GM23248 (cell line): ENCODE results near the gene RAB23. TPM values are rescaled to one million over a fixed set of nuclear protein-coding genes. Genes with fewer than 3 reads are reported as not detected.

Experiments
- DNase-seq: peaks from one replicate; pipeline ENCODE4 v3.0.0-alpha.2; 2015
- H2AFZ ChIP-seq: fragments of 200-600 bp; sonication (generic); 2 replicates; pipeline ENCODE4 v1.6.1; 2016; ENCODE audit warnings: antibody characterized with exemption
- H3F3A ChIP-seq: fragments of 200-600 bp; sonication (generic); 2 replicates; pipeline ENCODE4 v1.6.1; 2016; ENCODE audit warnings: mild to moderate bottlenecking, antibody characterized with exemption, mixed run types; ENCODE audit not compliant: insufficient read depth
- H3K27ac ChIP-seq: fragments of 200-600 bp; sonication (generic); 2 replicates; pipeline ENCODE4 v1.5.1; 2016; ENCODE audit warnings: mild to moderate bottlenecking
- H3K27me3 ChIP-seq: fragments of 200-600 bp; sonication (generic); replicated peaks from 2 replicates; pipeline ENCODE4 v1.6.1; 2016; ENCODE audit warnings: mild to moderate bottlenecking; ENCODE audit not compliant: insufficient read depth
- H3K36me3 ChIP-seq: fragments of 200-600 bp; sonication (generic); 2 replicates; pipeline ENCODE4 v1.6.1; 2016; ENCODE audit warnings: low read depth, mild to moderate bottlenecking
- H3K4me1 ChIP-seq: fragments of 200-600 bp; sonication (generic); 2 replicates; pipeline ENCODE4 v1.6.1; 2016; ENCODE audit warnings: mild to moderate bottlenecking; ENCODE audit not compliant: insufficient read depth
- H3K4me2 ChIP-seq: fragments of 200-600 bp; sonication (generic); one replicate; pipeline ENCODE4 v1.6.1; 2016; ENCODE audit warnings: mild to moderate bottlenecking; ENCODE audit not compliant: unreplicated experiment
- H3K4me3 ChIP-seq: fragments of 200-600 bp; sonication (generic); 2 replicates; pipeline ENCODE4 v1.5.1; 2016; ENCODE audit warnings: mild to moderate bottlenecking
- H3K79me2 ChIP-seq: fragments of 200-600 bp; sonication (generic); 2 replicates; pipeline ENCODE4 v1.6.1; 2016; ENCODE audit warnings: mild to moderate bottlenecking; ENCODE audit not compliant: insufficient read depth
- H3K9ac ChIP-seq: fragments of 200-600 bp; sonication (generic); 2 replicates; pipeline ENCODE4 v1.6.1; 2016; ENCODE audit warnings: mild to moderate bottlenecking
- H3K9me2 ChIP-seq: fragments of 200-600 bp; sonication (generic); 2 replicates; pipeline ENCODE4 v1.6.1; 2016; ENCODE audit warnings: mixed run types, mild to moderate bottlenecking, moderate library complexity; ENCODE audit not compliant: insufficient read depth
- H3K9me3 ChIP-seq: fragments of 200-600 bp; sonication (generic); one replicate; pipeline ENCODE4 v1.6.1; 2017; ENCODE audit warnings: low read depth
- H4K20me1 ChIP-seq: fragments of 200-600 bp; sonication (generic); 2 replicates; pipeline ENCODE4 v1.6.0; 2016; ENCODE audit not compliant: insufficient read depth
- EZH2 ChIP-seq: fragments of 200-600 bp; sonication (generic); IDR thresholded peaks from 2 replicates; pipeline ENCODE4 v1.6.1; 2018; ENCODE audit warnings: antibody characterized with exemption, mild to moderate bottlenecking; ENCODE audit not compliant: insufficient read depth, poor library complexity, severe bottlenecking
- EZH2phosphoT487 ChIP-seq: fragments of 200-600 bp; sonication (generic); IDR thresholded peaks from 2 replicates; pipeline ENCODE4 v1.6.1; 2018; ENCODE audit warnings: antibody characterized with exemption, moderate library complexity, mild to moderate bottlenecking, low read depth; ENCODE audit not compliant: insufficient read depth
- WGBS, 2 experiments: methylation state at CpG; one replicate each; pipeline ENCODE4 v1.1.6; 2015 to 2017; ENCODE audit warnings: low lambda C conversion rate in 2 of 2, low coverage in 1 of 2; ENCODE audit errors: missing lambda C conversion rate in 2 of 2; 5-methylcytosine and 5-hydroxymethylcytosine counted together
- in situ Hi-C: fragments of 300-500 bp; cut with MboI; formaldehyde crosslinking; loops from 2 replicates; pipeline ENCODE4 v1.15.0; 2020
- polyA plus RNA-seq: library from polyadenylated mRNA; unstranded; fragments of >200 nt; fragmentation: Nextera tagmentation; extraction: Ambion mirVana; gene quantifications from 2 replicates; pipeline ENCODE4 v1.2.1, GENCODE V29; 2016
- total RNA-seq: library from RNA; depleted of rRNA; stranded (reverse); fragments of >200 nt; shearing (Covaris generic); gene quantifications from 2 replicates; pipeline ENCODE4 v1.2.3, GENCODE V29; 2014

The RAB23 gene
- total and polyA plus RNA-seq, 2 experiments from 2014 or later = 46.9 to 78.6 TPM

GRCh38 chr6:57263739-57264138, 41.6 kb upstream of the RAB23 start:
- Histone ChIP-seq H2AFZ (no peak overlapping the region), H3K4me2 (peak overlapping the region; percentile 76), H3K36me3 (no peaks in the 10 kb centered on the region), H3K4me1 (peaks cover 77% of the 10 kb centered on the region), H3K4me3 (no peak overlapping the region), H3K27me3 (no peaks in the 10 kb centered on the region), H3K9ac (peak overlapping the region; percentile 70), H3K9me3 (no peaks in the 10 kb centered on the region), H3K9me2 (no peaks in the 10 kb centered on the region), H3K27ac (peak overlapping the region; percentile 95), H3F3A (peaks cover 87% of the 10 kb centered on the region), H4K20me1 (no peaks in the 10 kb centered on the region), H3K79me2 (0 out of 2 replicates have a peak, but pooled peaks cover 7% of the 10 kb centered on the region)
- 65 to 71% methylated on average over 2 of the region's 2 CpGs for WGBS, 2 experiments
- in situ Hi-C loops = no loop called here
- peak; percentile 46 for DNase-seq
- TF ChIP-seq EZH2 = no peak
- TF ChIP-seq EZH2phosphoT487 = no peak

DNA sequence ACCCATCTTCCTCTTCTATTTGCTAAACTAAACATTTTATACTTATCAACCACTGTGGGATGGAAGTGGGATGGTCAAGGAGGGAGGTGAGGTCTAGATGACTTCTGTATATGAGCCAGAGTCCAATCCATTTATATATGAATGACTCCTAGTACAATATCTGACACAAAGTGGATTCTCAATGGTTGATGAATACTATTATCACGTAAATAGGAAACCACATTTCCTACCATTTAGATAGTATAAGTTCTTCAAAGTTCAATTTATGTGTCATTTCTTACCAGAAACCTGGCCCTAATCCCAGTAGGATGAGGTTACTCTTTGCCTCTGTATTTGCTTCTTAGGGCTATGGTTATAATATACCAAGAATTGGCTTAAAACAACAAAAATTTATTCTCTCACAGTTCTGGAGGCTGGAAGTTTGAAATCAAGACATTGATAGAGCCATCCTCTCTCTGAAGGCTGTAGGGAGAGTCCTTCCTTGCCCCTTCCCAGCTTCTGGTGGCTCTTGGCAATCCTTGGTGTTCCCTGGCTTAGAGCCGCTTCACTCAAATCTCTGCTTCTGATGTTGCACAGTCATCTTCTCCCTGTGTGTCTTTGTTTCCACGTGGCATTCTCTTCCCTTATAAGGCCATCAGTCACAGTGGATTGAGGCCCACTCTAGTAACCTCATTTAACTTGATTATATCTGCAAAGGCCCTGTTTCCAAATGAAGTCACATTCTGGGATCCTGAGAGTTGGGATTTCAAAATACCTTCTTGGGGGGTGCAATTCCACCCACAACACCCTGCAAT, 41.0 kb upstream of the RAB23 start:
- TF ChIP-seq EZH2phosphoT487 (peak; percentile 98), EZH2 (no peak)
- H3K9me3 ChIP-seq = no peaks in the 10 kb centered on the region
- in situ Hi-C loops = no loop called here
- peak overlapping the region; percentile 76 for H3K4me2 ChIP-seq
- 0 out of 2 replicates have a peak, but pooled peaks cover 7% of the 10 kb centered on the region for H3K79me2 ChIP-seq
- H3K9ac ChIP-seq = peak overlapping the region; percentile 70
- 0 out of 2 replicates have a peak overlapping the region, but pooled peaks have one; percentile 43 for H2AFZ ChIP-seq
- DNase-seq = peak; percentile 97
- H3K4me1 ChIP-seq = peaks cover 77% of the 10 kb centered on the region
- H3K4me3 ChIP-seq = peak overlapping the region; percentile 29; the same call in 1 of the 2 replicates
- H3K27me3 ChIP-seq = no peaks in the 10 kb centered on the region
- H3K9me2 ChIP-seq = no peaks in the 10 kb centered on the region
- no peaks in the 10 kb centered on the region for H3K36me3 ChIP-seq
- H3K27ac ChIP-seq = peak overlapping the region; percentile 95
- H4K20me1 ChIP-seq = no peaks in the 10 kb centered on the region
- WGBS, 2 experiments = 4 to 5% methylated on average over 3 of the region's 3 CpGs
- peaks cover 91% of the 10 kb centered on the region for H3F3A ChIP-seq

- in situ Hi-C loops = no loop called here
- Histone ChIP-seq H3K36me3 (no peaks in the 10 kb centered on the region), H3K9me2 (no peaks in the 10 kb centered on the region), H3K9me3 (no peaks in the 10 kb centered on the region), H3K4me3 (peak overlapping the region; percentile 29; the same call in 1 of the 2 replicates), H2AFZ (no peak overlapping the region), H3F3A (peaks cover 93% of the 10 kb centered on the region), H3K27me3 (no peaks in the 10 kb centered on the region), H3K27ac (peak overlapping the region; percentile 95), H3K4me1 (peaks cover 76% of the 10 kb centered on the region), H3K4me2 (peak overlapping the region; percentile 76), H3K79me2 (0 out of 2 replicates have a peak, but pooled peaks cover 7% of the 10 kb centered on the region), H3K9ac (peak overlapping the region; percentile 47), H4K20me1 (no peaks in the 10 kb centered on the region)
- 7 to 9% methylated on average over 2 of the region's 2 CpGs for WGBS, 2 experiments
- DNase-seq = peak; percentile 63
- TF ChIP-seq EZH2 (no peak), EZH2phosphoT487 (no peak)
Observed at GRCh38 chr6:57262488-57262887, 40.4 kb upstream of the RAB23 start.

- Histone ChIP-seq H3K9ac (peak overlapping the region; percentile 47), H3F3A (peaks cover 93% of the 10 kb centered on the region), H3K4me2 (peak overlapping the region; percentile 76), H3K36me3 (no peaks in the 10 kb centered on the region), H3K27ac (peak overlapping the region; percentile 95), H3K9me3 (no peaks in the 10 kb centered on the region), H3K4me1 (peaks cover 76% of the 10 kb centered on the region), H2AFZ (no peak overlapping the region), H3K79me2 (0 out of 2 replicates have a peak, but pooled peaks cover 7% of the 10 kb centered on the region), H3K9me2 (no peaks in the 10 kb centered on the region), H3K4me3 (peak overlapping the region; percentile 29; the same call in 1 of the 2 replicates), H3K27me3 (no peaks in the 10 kb centered on the region), H4K20me1 (no peaks in the 10 kb centered on the region)
- TF ChIP-seq EZH2 (no peak), EZH2phosphoT487 (no peak)
- in situ Hi-C loops = no loop called here
- 25 to 39% methylated on average over 2 of the region's 2 CpGs for WGBS, 2 experiments
- peak; percentile 39 for DNase-seq
Observed at GRCh38 chr6:57261926-57262325, 39.8 kb upstream of the RAB23 start.
